ENCODE data around the gene BMF.

BMF gene

DNA sequence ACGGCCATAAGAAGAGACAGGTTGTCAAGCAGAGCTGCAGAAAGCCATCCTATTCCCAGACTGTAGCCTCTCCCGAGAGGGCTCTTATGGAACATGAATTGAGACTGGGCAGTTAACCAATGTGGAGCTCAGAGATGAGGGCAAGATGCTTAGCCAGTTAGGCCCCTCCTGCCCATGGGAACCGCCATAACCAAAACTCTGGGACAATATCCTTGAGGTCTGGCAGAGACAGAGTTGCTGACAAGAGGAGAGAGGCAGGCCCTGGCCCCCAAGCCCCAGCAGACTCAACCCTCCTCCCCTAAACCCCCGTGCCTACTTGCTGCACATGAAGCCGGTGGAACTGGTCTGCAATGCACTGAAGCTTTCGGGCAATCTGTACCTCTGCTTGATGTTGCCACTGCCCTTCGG, 4.8 kb downstream of the BMF start:
- DNase-seq (ENCODE audit: low read depth in 3 of 3) = no peak

DNA sequence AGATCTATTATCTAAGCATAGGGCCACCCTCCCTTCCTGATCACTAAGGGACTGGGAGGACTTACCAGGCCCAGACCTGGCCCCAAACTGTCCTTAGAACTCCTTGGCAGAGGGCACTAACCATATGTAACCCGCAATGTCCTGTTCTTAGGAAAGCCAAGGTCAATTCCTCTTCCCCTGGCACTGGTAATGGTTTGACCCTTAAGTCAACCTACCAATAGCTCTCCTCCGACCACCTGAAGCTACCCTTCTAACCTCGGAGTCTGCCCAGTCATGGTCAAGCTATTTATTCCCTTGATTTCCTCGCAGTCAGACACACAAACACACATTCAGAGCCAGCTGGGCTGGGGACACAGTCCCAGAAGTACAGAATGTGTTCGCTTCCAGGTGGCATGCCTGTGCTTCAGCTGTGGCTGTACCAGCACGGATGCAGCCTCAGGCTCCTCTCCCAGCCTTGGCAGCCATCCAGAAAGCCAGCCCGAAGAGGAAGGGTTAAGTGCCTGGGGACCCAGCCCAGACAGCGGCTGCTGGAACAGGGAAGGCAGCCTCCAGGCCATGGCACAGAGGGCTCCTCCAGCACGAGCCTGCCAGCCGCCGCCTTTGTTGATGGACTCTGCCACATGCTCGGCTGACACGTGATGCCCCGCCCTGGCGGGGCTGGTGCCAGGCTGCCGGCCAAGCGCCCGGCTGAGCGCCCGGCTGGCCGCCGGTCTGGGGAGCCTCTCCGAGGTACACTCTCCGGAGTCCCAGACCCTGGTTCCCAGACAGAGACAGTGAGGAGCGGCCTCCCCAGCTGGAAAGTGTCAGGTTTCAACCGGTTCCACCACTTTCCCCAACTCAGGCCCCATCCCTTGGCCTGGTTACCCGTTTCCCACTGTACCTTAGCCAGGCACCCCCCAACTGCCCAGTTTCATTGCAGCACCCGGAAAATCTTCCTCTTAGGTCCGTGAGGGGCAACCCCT, 5.5 kb downstream of the BMF start:
- no peak for DNase-seq (ENCODE audit: low read depth in 3 of 3)

DNA sequence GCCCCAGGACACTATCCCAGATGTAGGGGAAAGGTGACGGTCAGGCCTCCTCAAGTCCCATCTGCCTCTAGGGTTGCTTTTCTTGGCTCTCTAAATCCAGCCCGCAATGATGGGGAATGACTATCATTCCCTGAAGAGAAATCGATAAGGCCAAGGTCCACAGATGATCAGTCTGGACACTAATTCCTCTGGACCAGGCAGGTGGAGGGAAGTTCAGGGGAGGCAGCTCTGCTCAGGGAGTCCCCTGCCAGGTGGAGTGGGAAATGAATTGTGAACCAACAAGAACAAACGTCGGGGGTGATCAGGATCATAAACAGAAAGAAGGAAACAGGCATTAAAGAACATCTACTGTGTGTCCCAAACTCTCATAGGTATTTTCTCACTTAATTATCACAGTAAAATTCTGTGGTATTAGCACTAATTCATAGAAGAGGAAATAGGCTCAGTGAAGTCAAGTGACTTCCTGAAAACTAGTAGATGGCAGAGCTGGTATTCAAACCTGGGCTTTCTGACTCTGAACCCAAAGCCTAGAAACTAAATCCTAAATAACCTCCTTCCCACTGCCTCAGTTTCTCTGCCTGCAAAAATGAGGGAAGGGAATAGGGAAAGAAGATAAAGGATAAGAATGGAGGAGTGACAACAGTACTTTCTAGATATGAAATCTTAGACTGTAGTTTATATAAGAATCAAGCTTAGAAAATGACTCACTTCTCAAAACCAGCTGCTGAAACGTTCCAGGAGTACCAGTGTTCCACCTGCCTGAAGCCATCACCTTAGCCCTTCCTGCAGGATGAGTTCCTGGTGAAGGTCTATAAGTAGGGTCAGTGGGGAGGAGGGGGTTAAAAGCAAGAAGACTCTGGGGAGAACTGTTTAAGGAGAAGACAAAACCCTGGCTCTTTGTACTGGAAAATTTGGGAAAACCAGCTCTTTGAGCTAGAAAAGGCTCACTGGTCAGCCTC, 7.5 kb downstream of the BMF start:
- DNase-seq (ENCODE audit: low read depth in 3 of 3) = no peak

DNA sequence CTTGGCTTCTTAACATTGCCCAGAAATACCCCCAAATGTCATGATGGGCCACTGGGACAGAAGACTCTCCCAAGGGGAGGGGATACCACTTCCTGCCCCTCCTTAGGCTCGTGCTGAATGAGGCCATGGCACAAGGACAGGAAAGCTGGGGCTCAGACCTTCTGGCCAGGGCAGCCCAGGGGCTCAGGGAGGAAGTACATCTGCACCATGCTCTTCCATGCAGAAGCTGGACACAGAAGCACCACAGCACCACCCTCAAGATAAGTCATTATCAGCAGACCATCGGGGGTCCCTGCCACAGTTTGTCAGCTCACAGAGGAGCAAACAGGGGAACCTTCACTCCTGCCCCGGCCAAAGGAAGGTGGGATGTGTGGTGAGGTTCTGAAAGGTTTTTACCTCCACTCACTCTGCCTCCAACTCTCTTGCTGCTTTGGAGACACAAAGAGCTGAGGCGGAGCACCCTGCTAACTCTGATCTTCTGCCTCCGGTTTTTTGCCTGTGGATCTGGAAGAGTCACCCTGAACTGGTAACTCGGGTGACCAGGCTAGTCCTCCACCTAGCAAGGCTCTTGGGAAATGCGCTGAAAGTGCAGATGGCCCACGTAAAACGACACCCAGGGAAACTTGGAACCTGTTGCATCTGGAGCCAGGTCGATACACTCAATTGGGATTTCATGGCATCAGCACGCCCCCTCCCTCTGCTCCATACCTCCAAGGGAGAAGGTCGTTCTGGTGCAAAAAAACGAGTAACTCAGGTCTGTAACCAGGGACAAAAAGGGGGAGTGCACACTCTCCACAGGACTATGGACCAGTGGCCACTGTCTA, 8.3 kb downstream of the BMF start:
- DNase-seq (ENCODE audit: low read depth in 3 of 3) = no peak

DNA sequence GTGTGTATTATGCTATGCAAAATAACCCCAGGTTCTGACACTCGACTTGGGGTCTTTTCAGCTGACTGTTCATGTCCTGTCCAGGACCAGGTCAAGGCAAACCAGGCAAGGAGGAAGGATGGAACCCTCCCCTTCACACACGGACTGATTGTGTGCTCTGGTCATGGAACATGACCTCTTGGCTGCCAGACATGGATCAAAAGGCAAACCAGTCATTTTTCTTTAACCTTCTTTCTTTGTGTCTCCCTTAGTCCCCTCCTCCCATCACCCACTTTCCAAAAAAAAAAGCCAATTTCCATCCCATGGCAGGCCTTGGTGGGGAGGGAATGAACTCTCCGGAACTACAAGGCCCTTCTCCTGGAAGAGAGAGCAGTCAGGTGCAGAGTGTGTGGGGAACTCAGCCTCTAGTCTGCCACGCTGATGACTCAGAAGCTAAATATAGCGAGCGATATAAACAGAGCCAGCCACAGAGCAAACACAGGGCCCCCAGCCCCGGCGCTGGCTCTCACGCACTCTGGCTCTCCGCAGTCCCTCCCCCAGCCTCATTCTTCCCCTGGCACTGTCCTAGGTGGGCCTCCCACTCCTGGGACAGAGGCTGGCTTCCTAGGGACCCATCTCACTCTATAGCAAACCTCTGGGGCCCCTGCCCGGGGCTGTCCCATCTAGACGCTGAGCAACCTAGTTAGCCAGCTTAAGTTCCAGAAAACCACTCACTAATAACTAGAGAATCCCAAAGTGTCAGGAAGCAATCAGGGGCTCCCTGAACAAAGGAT, 10.0 kb downstream of the BMF start:
- peak in 2 of 3 donors; percentile 53 to 67 for DNase-seq (ENCODE audit: low read depth in 3 of 3)

DNA sequence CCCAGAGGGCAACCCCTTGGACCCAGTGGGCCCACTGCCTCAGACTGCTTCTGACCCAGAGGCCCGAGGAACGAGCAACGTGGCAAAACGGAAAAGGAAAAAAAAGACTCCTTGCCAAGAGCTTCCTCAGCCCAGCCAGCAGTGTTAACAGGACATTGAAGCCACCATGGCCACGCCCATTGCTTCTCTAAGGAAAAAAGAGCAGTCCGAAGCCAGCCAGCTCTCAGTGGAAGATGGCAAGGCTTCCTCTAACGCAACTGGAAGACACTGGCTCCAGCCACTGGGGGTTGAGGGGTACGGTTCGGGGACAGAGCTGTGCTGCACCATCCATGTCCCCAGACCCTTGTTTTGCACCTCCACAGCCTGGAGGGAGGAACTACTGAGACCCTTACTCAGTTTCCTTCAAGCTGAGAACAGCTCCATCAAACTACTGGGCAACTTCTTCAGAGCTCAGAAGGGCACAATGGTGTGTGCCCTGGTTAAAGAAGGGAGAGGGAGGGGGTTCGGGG, 10.7 kb downstream of the BMF start:
- no peak for DNase-seq (ENCODE audit: low read depth in 3 of 3)

DNA sequence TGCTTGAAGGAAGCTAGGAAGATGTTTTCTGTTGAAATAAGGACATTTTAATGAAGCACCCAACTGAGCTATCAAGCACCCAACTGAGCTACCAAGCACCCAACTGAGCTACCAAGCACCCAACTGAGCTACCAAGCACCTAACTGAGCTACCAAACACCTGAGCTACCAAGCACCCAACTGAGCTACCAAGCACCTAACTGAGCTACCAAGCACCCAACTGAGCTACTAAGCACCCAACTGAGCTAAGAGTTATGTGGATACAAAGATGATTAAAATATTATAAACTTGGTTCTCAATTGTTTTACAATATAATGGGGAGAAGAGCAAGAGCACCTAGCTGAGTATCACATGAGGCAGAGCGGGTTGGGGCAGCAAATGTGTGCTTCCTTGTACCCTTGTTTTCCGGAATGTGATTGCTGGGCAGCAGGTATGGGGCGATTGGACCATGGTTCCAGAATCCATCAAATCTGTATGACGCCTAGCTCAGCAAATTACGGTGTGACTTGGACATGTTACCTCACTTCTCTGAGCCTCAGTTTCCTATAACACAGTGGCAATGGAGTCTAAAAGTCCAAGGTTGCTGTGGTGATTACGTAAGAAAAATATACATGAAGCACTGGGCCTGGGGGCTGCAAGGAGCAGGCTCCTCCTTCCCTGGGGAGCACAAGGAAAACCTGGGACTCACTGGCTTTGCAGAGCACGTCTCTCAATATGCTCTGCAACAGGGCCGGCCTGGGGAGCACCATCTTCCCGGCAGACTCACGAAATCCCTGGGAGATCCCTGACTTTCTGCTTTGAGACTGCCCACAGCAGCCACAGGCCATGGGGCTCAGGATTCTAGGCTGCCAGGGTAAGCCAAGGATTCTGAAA, 11.3 kb downstream of the BMF start:
- no peak for DNase-seq (ENCODE audit: low read depth in 3 of 3)

DNA sequence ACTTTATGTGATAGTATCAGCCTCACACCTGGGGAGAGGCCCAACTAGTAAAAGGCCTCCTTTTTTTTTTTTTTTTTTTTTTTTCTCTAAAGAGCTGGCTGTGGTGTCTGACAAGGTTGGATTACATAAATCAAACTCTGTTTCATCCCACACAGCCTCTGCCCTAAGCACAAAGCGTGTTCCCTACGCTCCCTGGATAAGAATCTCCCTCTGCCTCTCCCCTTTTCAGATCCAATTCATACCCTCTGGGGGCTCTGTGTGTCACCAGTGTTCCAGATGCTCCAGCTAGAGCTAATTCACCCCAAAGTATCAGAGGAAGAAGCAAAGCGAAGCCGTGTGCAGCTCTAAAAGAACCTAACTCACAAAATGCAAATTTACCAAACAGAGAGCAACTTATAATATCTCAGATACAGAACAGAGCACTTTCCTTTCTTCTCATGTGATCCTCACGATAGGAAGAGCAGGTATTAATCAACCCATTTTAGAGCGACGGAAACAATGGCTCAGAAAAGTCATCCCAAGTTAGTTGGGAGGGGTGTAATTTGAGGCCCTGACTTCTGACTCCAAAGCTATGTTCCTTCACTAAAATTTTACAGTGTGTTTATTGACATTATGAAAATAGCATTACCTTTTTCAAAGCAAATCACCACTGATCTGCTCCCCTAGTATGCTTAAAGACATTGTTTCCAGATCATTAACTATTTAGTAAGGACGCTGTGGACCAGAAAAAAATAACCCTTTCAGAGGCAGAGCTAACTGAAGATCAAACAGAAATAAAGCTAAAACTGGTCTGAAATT, 12.4 kb downstream of the BMF start:
- no peak for DNase-seq (ENCODE audit: low read depth in 3 of 3)

DNA sequence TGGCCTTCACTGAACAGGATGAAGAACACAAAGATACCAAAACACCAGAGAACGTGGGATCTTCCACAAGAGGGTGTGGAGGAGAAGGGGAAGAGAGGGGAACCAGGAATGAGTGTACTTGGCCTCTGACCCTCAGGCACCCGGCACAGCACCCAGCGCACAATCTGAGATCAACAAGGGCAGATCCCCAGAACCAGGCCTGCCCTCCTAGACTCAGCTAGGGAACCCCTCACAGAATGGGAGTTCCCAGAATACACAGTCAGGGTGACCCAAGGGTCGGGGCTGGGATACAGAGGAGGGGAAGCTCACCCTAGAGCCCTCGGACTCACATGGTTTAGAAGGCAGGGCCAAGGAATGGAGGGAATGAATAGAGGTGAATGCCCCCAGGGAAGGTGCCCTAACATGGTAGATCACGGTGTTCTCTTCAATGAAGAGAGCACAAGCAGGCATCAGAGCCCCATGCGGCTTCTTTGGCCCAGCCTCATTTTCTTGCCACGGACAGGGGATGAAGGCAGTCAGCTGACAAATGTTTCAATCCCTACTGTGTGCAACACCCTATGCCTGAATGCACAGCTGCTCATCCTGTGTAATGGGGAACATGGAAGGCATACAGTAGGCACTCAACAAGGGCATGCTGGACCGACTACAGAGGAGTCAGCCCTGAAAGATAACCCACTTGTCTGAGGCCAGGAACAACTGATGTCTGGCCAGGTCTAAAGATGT, 13.1 kb downstream of the BMF start:
- no peak for DNase-seq (ENCODE audit: low read depth in 3 of 3)

DNA sequence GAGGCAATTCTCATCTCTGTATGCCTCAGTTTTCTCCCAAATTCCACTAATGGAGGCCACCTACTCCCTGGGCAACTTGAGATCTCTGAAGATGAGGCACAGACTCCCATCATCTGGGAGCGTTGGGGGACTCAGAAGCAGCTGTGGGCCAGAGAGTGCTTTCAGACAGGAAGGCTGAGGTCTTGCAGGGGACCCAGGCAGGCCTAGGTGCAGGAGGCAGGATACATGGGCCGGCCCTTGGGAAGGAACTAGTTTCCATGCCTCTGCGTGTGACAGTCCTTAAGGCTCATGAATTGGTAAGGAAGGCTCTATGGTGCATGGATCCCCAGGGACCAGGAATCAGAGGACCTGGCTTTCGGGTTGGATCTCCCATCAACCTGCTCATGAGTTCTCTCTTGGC, 14.5 kb downstream of the BMF start:
- no peak for DNase-seq (ENCODE audit: low read depth in 3 of 3)

DNA sequence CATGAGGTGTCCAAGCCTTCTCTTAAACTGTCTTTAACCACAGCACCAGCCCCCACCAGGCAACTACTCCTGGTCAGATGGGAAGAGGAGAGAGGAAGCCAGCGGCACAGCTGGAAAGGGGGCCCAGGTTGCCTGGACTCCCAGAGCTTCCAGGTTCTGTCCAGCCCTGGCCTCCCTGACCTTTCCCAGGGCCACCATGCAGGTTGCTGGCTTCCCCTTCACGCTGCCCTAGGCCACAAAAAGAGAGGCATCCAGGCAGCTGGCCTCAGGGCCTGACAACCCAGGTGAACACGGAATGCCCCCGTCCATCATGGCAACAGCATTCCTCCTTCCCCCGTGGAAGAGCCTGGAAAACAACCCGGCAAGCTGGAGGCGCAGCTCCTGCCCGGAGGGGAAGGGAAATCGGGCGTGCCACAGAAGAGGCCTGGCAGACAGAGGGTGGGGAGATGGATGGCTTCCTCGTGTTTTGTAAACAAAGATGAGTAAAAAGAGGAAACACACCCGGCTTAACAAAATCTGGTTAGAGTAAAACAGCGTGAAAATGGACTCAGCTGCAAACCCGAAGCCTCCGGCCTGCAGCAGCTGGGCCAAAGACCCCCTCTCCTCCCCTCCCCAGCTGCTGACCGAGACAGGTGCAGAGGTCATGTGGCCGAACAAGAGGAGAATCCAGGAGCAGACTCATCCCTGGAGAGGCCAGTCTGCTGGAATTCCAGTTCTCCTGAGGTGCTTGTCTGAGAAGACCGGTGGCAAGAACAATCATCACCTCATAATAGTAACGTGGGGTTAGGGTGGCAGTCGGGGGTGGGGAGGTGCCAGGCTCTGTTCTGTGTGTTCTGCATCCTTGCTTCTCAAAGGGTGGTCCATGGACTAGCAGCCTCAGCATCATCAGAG, 15.5 kb downstream of the BMF start:
- DNase-seq (ENCODE audit: low read depth in 3 of 3) = no peak

DNA sequence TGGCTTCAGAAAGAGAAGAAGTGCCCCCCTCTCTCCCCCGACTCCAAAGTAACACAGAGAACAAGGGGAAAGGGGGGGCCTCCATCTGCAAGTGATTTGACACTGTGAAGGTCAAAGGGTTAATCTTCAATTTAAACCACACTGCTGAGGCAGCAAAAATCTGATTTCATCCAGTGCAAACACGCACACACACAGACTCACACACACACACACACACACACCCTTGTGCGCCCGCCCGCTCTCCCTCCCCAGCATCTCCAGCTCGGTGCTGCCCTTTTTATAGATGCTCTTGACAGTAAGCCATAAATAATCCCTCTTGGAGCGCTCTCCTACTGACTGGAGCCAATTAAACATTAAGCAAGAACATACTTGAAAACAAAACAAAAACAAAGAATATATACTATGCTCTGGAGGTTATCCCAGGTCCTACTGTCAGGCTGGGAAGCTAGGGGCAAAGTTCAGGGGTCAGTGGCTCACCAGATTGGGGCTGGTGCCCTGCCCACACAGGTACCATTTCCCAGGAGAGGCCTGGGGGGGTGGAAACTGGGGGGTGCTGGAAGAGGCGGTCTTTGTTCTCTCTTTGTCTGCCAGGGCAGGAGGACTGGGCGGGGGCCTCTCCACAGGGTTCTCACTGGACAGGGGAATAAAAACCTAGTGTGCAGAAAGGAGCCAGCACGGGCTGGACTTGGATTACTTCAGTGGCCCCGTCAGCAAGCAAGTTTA, 16.3 kb downstream of the BMF start:
- no peak for DNase-seq (ENCODE audit: low read depth in 3 of 3)

DNA sequence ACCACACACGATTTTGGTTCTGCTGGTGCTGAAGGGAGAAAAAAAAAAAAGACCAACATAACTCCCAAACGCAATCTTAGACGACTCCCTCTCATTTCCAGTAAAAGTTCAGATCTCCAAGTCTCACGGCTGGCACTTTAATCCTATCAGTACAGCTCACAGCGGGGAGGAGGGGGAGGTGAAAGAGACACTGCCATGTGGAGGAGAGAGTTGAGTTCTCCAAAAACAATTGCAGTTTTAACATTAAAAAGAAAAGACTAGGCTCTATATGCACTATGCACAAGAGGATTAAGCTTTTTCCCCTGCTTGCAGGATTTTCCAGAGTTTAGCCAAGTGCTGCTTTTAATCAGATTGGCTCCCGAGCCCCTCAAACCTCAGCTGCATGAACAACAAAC, 16.8 kb downstream of the BMF start:
- no peak for DNase-seq (ENCODE audit: low read depth in 3 of 3)

DNA sequence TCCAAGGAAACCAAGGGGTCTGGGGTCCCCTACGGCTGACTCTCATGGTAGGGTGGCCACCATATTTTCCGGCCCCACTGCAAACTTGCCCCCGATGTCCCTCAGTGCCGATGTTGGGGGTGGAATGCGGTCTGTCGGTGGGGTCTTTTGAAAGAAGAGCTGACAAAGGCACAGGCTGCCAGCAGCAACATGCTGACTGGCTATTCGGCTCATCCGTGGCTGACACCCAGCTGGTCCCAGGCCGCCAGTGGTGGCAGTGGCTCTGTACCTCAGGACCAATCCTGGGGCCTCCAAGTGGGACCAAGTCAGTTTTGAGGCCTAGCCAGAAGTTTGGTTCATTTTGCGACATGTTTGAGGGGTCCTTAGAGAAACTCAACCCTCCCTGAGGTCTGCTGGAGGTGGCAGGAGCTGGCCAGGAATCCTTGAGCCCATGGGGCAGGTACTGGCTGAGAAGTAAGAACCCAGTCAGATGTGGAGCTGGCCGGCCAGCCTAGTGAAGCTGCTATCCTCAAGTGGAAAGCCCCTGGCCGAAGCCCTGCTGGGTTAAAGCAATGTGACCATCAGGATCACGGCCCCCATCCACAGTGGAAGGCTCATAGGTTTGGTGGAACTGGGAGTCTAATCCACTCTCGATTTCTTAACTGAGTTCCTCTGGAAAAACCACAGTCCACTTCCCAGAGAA, 17.8 kb downstream of the BMF start:
- DNase-seq (ENCODE audit: low read depth in 3 of 3) = no peak

DNA sequence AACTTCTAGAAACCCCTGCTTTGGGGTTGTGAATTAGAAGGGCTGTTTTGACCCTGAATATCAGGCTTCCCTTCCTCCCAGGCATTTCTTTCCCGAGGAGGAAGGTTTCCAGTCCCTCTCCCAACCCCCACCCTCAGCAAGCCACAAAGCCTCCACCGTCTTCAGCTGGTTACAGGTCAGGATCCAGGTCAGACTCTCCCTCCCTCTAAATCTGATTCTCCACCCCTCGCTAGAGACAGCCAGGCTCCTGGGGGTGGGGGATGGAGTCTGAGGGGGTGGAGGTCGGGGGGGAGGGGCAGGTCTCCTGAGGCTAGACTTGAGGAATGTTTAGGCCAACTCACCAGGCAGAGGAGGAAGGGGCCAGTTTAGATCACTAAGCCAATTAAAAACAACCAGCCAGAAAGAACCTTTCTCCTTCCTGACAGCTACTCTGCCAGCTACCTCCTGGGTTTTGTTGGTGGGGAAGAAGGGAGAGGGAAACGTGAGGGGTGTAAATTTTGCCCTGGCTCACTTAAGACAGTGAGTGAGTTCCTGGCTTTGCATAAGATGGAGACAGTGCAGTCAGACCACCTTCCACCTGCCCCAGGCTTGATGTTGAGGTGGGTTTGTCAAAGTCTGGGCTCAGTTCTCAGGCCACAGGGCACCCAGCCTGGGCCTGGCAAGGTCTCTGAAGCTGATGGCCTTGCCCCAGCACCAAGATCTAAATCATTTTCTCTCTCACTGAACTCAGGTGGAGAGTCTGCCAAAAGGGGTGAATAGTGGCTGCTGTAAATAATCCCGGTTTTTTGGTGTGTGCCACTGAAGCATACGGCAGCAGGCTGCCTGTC, 19.5 kb downstream of the BMF start:
- DNase-seq (ENCODE audit: low read depth in 3 of 3) = no peak
